ENCODE results near the gene TXNDC11.

GRCh38 chr16:11706180-11706742 lies 36.4 kb downstream of the TXNDC11 start:
- TF ChIP-seq POLR2A (IDR thresholded peaks at IDR 0.05): no peak
- TF ChIP-seq, protein P1, sequence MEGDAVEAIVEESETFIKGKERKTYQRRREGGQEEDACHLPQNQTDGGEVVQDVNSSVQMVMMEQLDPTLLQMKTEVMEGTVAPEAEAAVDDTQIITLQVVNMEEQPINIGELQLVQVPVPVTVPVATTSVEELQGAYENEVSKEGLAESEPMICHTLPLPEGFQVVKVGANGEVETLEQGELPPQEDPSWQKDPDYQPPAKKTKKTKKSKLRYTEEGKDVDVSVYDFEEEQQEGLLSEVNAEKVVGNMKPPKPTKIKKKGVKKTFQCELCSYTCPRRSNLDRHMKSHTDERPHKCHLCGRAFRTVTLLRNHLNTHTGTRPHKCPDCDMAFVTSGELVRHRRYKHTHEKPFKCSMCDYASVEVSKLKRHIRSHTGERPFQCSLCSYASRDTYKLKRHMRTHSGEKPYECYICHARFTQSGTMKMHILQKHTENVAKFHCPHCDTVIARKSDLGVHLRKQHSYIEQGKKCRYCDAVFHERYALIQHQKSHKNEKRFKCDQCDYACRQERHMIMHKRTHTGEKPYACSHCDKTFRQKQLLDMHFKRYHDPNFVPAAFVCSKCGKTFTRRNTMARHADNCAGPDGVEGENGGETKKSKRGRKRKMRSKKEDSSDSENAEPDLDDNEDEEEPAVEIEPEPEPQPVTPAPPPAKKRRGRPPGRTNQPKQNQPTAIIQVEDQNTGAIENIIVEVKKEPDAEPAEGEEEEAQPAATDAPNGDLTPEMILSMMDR (IDR thresholded peaks at IDR 0.05): no peak

All from lower leg skin (tissue), 3 donors.